ENCODE results near the gene WASF3. TPM values are rescaled to one million over a fixed set of nuclear protein-coding genes. Genes with fewer than 3 reads are reported as not detected.

Gene WASF3
- total RNA-seq, 1 donor from 2014 or later = 187 TPM

DNA sequence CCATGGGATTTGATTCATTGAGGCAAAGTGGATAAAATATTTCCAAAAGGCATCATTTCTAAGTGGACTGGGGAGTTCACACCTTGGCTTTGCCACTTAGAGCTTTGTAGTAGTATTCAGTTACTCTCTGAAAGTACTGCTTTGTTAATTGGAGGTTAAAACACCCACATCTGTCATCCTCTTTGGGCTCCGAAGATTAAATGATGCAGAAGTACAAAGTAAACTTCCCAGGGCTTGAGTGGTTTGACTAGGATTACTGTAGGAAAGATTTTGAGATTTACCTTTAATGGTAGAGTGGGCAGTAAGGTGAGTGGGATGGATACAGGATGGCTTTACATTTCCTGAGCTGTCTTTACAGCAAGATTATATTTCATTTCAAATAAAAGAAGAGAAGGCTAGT, 42.4 kb downstream of the WASF3 start:
- TF ChIP-seq, protein P1, sequence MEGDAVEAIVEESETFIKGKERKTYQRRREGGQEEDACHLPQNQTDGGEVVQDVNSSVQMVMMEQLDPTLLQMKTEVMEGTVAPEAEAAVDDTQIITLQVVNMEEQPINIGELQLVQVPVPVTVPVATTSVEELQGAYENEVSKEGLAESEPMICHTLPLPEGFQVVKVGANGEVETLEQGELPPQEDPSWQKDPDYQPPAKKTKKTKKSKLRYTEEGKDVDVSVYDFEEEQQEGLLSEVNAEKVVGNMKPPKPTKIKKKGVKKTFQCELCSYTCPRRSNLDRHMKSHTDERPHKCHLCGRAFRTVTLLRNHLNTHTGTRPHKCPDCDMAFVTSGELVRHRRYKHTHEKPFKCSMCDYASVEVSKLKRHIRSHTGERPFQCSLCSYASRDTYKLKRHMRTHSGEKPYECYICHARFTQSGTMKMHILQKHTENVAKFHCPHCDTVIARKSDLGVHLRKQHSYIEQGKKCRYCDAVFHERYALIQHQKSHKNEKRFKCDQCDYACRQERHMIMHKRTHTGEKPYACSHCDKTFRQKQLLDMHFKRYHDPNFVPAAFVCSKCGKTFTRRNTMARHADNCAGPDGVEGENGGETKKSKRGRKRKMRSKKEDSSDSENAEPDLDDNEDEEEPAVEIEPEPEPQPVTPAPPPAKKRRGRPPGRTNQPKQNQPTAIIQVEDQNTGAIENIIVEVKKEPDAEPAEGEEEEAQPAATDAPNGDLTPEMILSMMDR (IDR thresholded peaks at IDR 0.05; ENCODE audit: unreplicated experiment) = no peak
- no peaks in the 10 kb centered on the region for H3K27me3 Mint-ChIP-seq
- H3K4me1 Mint-ChIP-seq (ENCODE audit: low read depth) = peaks cover 51% of the 10 kb centered on the region
- no peak overlapping the region for H3K4me3 Mint-ChIP-seq (ENCODE audit: low read depth)
- DNase-seq (ENCODE audit: low spot score, unreplicated experiment) = no peak
- H3K36me3 Mint-ChIP-seq (ENCODE audit: insufficient read depth) = peaks cover 20% of the 10 kb centered on the region
- H3K27ac Mint-ChIP-seq = no peak overlapping the region
- H3K9me3 Mint-ChIP-seq (ENCODE audit: low read depth) = peaks cover 15% of the 10 kb centered on the region

DNA sequence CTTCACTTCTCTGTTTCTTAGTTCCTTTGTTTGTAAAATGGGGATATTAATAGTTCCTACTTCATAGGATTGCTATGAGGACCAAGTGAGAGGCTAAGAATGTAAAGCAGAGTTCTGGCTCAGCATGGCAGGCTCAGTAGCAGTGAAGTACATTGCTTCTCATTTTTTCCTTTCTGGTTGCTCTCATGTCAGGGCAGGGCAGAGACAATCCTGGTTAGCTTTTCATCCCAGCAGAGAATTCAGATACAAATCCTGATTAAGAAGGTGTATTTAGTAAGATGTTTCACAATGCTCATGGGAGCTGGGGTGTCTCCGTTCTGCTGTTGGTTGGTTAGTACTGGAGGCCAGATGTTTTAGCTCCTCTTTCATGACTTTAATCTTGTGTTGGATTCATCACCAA, 42.9 kb downstream of the WASF3 start:
- H3K4me1 Mint-ChIP-seq (ENCODE audit: low read depth) = peaks cover 55% of the 10 kb centered on the region
- no peak overlapping the region for H3K27ac Mint-ChIP-seq
- H3K9me3 Mint-ChIP-seq (ENCODE audit: low read depth) = peaks cover 14% of the 10 kb centered on the region
- TF ChIP-seq, protein P1 (IDR thresholded peaks at IDR 0.05; ENCODE audit: unreplicated experiment) = no peak
- peaks cover 19% of the 10 kb centered on the region for H3K36me3 Mint-ChIP-seq (ENCODE audit: insufficient read depth)
- no peak overlapping the region for H3K4me3 Mint-ChIP-seq (ENCODE audit: low read depth)
- H3K27me3 Mint-ChIP-seq = no peaks in the 10 kb centered on the region
- DNase-seq (ENCODE audit: low spot score, unreplicated experiment) = no peak

DNA sequence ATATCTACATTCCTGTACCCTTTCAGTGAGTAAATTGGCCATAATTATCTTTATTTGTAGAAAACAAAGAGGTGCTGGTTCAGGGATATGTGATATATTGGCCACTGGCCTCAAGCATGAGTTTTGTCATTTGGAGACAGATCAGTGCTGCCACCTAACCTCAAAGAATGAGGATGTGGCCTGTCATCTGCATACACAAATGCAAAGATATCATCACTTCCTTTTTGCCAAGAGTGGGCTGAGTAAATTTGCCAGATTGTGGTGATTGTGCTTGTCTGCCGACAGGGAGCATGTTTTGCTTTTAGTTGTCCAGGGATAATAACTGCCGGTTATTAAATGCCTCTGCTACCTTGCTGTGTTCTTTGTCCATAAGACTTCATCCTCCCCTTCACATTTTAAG, 44.2 kb downstream of the WASF3 start:
- peaks cover 11% of the 10 kb centered on the region for H3K36me3 Mint-ChIP-seq (ENCODE audit: insufficient read depth)
- peaks cover 65% of the 10 kb centered on the region for H3K4me1 Mint-ChIP-seq (ENCODE audit: low read depth)
- DNase-seq (ENCODE audit: low spot score, unreplicated experiment) = no peak
- H3K27ac Mint-ChIP-seq = no peak overlapping the region
- H3K9me3 Mint-ChIP-seq (ENCODE audit: low read depth) = peaks cover 6% of the 10 kb centered on the region
- H3K4me3 Mint-ChIP-seq (ENCODE audit: low read depth) = no peak overlapping the region
- TF ChIP-seq, protein P1 (IDR thresholded peaks at IDR 0.05; ENCODE audit: unreplicated experiment) = no peak
- no peaks in the 10 kb centered on the region for H3K27me3 Mint-ChIP-seq

DNA sequence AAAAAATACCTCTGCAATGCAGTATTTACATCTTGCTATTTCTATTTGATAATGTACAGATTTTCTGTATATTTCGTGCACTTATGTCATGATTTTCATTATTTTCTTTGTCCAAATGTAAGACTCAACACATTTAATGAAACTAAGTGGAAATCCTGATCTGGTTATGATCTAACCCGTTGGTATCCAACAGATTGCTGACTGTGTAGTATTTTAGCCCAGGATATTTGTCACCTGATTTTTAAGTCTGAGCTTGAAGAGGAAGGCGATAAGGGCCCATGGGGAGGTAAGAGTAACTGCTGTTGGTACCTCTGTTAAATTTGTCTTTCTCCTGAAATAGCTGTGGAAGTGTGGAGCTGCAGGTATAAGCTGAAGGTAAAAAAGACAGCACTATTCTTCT, 45.3 kb downstream of the WASF3 start:
- Mint-ChIP-seq H3K27me3 (no peaks in the 10 kb centered on the region), H3K9me3 (ENCODE audit: low read depth) (peaks cover 3% of the 10 kb centered on the region), H3K4me3 (ENCODE audit: low read depth) (no peak overlapping the region), H3K27ac (peak overlapping the region; percentile 33), H3K36me3 (ENCODE audit: insufficient read depth) (peaks cover 7% of the 10 kb centered on the region), H3K4me1 (ENCODE audit: low read depth) (peaks cover 66% of the 10 kb centered on the region)
- TF ChIP-seq, protein P1 (IDR thresholded peaks at IDR 0.05; ENCODE audit: unreplicated experiment) = no peak
- DNase-seq (ENCODE audit: low spot score, unreplicated experiment) = no peak

DNA sequence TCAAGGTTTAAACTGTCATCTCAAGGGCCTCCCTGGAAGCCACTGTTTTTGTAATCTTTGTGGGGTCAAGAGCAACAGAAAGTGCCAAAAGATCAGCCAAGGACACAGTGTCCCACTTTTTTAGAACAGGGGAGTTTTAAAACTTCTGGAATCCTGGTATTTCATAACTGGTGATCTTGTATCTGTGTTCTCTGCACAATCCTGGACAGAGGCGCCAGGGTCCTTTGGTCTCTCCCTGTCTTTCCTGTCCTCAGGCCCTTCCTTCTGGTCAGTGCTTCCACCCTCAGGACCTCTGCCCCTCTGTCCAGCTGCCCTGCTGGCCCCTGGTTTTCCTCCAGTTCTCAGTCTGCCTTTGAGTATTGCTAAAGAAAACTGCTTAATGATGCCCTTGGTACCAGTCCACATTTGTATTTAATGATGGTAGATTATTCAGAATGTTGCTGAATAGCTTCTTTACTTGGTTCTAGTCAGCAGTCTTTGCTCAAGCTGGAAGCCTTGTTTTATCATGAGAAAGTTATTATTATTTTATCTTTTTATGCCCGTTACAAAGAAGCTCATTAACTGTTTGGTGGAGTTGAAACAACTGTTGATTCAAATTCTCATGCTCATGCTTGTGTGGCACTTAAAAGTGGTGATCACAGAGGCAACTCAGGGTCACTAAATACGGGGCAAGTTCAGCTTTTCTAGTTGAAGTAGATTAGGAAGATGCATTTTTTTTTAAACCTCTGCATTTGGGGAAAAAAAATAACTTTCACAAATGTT, 47.5 kb downstream of the WASF3 start:
- H3K4me1 Mint-ChIP-seq (ENCODE audit: low read depth) = peaks cover 64% of the 10 kb centered on the region
- peak overlapping the region; percentile 15 for H3K27ac Mint-ChIP-seq
- TF ChIP-seq, protein P1 (IDR thresholded peaks at IDR 0.05; ENCODE audit: unreplicated experiment) = no peak
- DNase-seq (ENCODE audit: low spot score, unreplicated experiment) = no peak
- H3K4me3 Mint-ChIP-seq (ENCODE audit: low read depth) = no peak overlapping the region
- no peaks in the 10 kb centered on the region for H3K27me3 Mint-ChIP-seq
- H3K9me3 Mint-ChIP-seq (ENCODE audit: low read depth) = no peaks in the 10 kb centered on the region
- H3K36me3 Mint-ChIP-seq (ENCODE audit: insufficient read depth) = peaks cover 2% of the 10 kb centered on the region
